Tibial nerve (tissue), 4 donors: ENCODE measurements around the gene TCF4. TPM values are rescaled to one million over a fixed set of nuclear protein-coding genes. Genes with fewer than 3 reads are reported as not detected.

Experiments
- DNase-seq, 2 donors: peaks; one replicate each; pipeline ENCODE4 v3.0.0-alpha.2; 2019; ENCODE audit warnings: low spot score in 2 of 2
- H3K27ac ChIP-seq, 4 donors: fragments of 200-600 bp; sonication (generic) in 3 of 4; one replicate each; pipeline ENCODE4 v1.5.1; 2017 to 2019; ENCODE audit warnings: mild to moderate bottlenecking in 1 of 4
- H3K27me3 ChIP-seq, 2 donors: fragments of 200-600 bp; sonication (generic) in 1 of 2; one replicate each; pipeline versions ENCODE4 v1.5.1 to v1.6.0; 2017 to 2019
- H3K36me3 ChIP-seq, 3 donors: fragments of 200-600 bp; sonication (generic); one replicate each; pipeline ENCODE4 v1.5.1; 2018 to 2019
- H3K4me1 ChIP-seq, 4 donors: fragments of 200-600 bp; sonication (generic) in 3 of 4; one replicate each; pipeline ENCODE4 v1.5.1; 2017 to 2019
- H3K4me3 ChIP-seq, 4 donors: fragments of 200-600 bp; sonication (generic) in 3 of 4; one replicate each; pipeline ENCODE4 v1.5.1; 2017 to 2019; ENCODE audit warnings: mild to moderate bottlenecking in 1 of 4, moderate library complexity in 1 of 4
- H3K9me3 ChIP-seq, 4 donors: fragments of 200-600 bp; sonication (generic) in 3 of 4; one replicate each; pipeline ENCODE4 v1.5.1; 2017 to 2019
- CTCF ChIP-seq, 5 experiments: fragments of 200-600 bp in 3 of 5; fragments of 450-650 bp in 2 of 5; sonication (generic) in 3 of 5; IDR thresholded peaks; one replicate each; pipeline ENCODE4 v1.5.1; 2016 to 2019; ENCODE audit warnings: antibody characterized with exemption in 5 of 5, mild to moderate bottlenecking in 3 of 5, moderate library complexity in 2 of 5
- EP300 ChIP-seq, 2 donors: sonication (generic); formaldehyde crosslinking; IDR thresholded peaks; one replicate each; pipeline ENCODE4 v1.6.1; 2017; ENCODE audit warnings: antibody characterized with exemption in 2 of 2, mild to moderate bottlenecking in 1 of 2
- POLR2A ChIP-seq, 2 donors: fragments of 450-650 bp; IDR thresholded peaks; one replicate each; pipeline ENCODE4 v1.6.1; 2017; ENCODE audit warnings: antibody characterized with exemption in 2 of 2, mild to moderate bottlenecking in 2 of 2, moderate library complexity in 2 of 2
- WGBS, 2 donors: methylation state at CpG; one replicate each; pipeline ENCODE4 v1.1.5; 2018; 5-methylcytosine and 5-hydroxymethylcytosine counted together
- total RNA-seq, 4 donors: library from RNA; depleted of rRNA; stranded (reverse); fragments of >200 nt; gene quantifications; one replicate each; pipeline ENCODE4 v1.1.0, GENCODE V29; 2016

The TCF4 gene
- total RNA-seq, 4 donors from 2014 or later = 100 to 157 (median 114) TPM

- 66 to 70% methylated on average over 6 of the region's 6 CpGs for WGBS, 2 donors
- no peaks in the 10 kb centered on the region for H3K27me3 ChIP-seq
- no peak overlapping the region for H3K27ac ChIP-seq
- DNase-seq = no peak
- H3K9me3 ChIP-seq = no peaks in the 10 kb centered on the region
- H3K36me3 ChIP-seq = peaks cover 0 to 46% (median 5%) of the 10 kb centered on the region in 3 donors
- H3K4me3 ChIP-seq = no peak overlapping the region
- H3K4me1 ChIP-seq = no peaks in the 10 kb centered on the region
- no peak for TF ChIP-seq CTCF (IDR thresholded peaks at IDR 0.05)
- TF ChIP-seq POLR2A (IDR thresholded peaks at IDR 0.05) = no peak
- TF ChIP-seq EP300 (IDR thresholded peaks at IDR 0.05) = no peak
Measured at GRCh38 chr18:55228191-55228590, 359.8 kb downstream of the TCF4 start.

- no peak for TF ChIP-seq CTCF (IDR thresholded peaks at IDR 0.05)
- no peak for TF ChIP-seq EP300 (IDR thresholded peaks at IDR 0.05)
- no peak for TF ChIP-seq POLR2A (IDR thresholded peaks at IDR 0.05)
- H3K36me3 ChIP-seq = peaks cover 0 to 42% (median 5%) of the 10 kb centered on the region in 3 donors
- H3K4me1 ChIP-seq = no peaks in the 10 kb centered on the region
- H3K27ac ChIP-seq = no peak overlapping the region
- WGBS, 2 donors = 84 to 85% methylated on average over 3 of the region's 3 CpGs
- no peak overlapping the region for H3K4me3 ChIP-seq
- DNase-seq = no peak
- H3K27me3 ChIP-seq = no peaks in the 10 kb centered on the region
- no peaks in the 10 kb centered on the region for H3K9me3 ChIP-seq
Measured at GRCh38 chr18:55227771-55228170, 360.2 kb downstream of the TCF4 start.

- WGBS, 2 donors = 86% methylated on average over 2 of the region's 2 CpGs
- TF ChIP-seq EP300 (IDR thresholded peaks at IDR 0.05) (no peak), CTCF (IDR thresholded peaks at IDR 0.05) (no peak), POLR2A (IDR thresholded peaks at IDR 0.05) (no peak)
- no peaks in the 10 kb centered on the region for H3K27me3 ChIP-seq
- no peaks in the 10 kb centered on the region for H3K9me3 ChIP-seq
- H3K27ac ChIP-seq = no peak overlapping the region
- DNase-seq = no peak
- no peak overlapping the region for H3K4me3 ChIP-seq
- no peaks in the 10 kb centered on the region for H3K4me1 ChIP-seq
- peaks cover 0 to 27% (median 0%) of the 10 kb centered on the region in 3 donors for H3K36me3 ChIP-seq
Measured at GRCh38 chr18:55226044-55226443, 361.9 kb downstream of the TCF4 start.

- peaks cover 0 to 17% (median 0%) of the 10 kb centered on the region in 3 donors for H3K36me3 ChIP-seq
- TF ChIP-seq POLR2A (IDR thresholded peaks at IDR 0.05) (no peak), EP300 (IDR thresholded peaks at IDR 0.05) (no peak), CTCF (IDR thresholded peaks at IDR 0.05) (no peak)
- DNase-seq = no peak
- H3K27ac ChIP-seq = no peak overlapping the region
- no peak overlapping the region for H3K4me3 ChIP-seq
- no peaks in the 10 kb centered on the region for H3K9me3 ChIP-seq
- peaks cover 0 to 9% (median 2%) of the 10 kb centered on the region in 4 donors for H3K4me1 ChIP-seq
- WGBS, 2 donors = 63 to 73% methylated on average over 1 of the region's 1 CpG
- H3K27me3 ChIP-seq = no peaks in the 10 kb centered on the region
Measured at GRCh38 chr18:55224086-55224625, 363.8 kb downstream of the TCF4 start.

- no peak for DNase-seq
- Histone ChIP-seq H3K4me1 (peaks cover 0 to 9% (median 2%) of the 10 kb centered on the region in 4 donors), H3K9me3 (no peaks in the 10 kb centered on the region), H3K27ac (no peak overlapping the region), H3K27me3 (no peaks in the 10 kb centered on the region), H3K4me3 (no peak overlapping the region), H3K36me3 (no peaks in the 10 kb centered on the region)
- WGBS, 2 donors = 77 to 87% methylated on average over 3 of the region's 3 CpGs
- TF ChIP-seq POLR2A (IDR thresholded peaks at IDR 0.05) (no peak), EP300 (IDR thresholded peaks at IDR 0.05) (no peak), CTCF (IDR thresholded peaks at IDR 0.05) (no peak)
Measured at GRCh38 chr18:55221622-55222021, 366.4 kb downstream of the TCF4 start.
